T-cell (primary cell): ENCODE measurements around the gene DUSP10. TPM values are rescaled to one million over a fixed set of nuclear protein-coding genes. Genes with fewer than 3 reads are reported as not detected.

Source experiments
- ATAC-seq, 4 experiments: fragments of 200-7000 bp in 3 of 4; fragments of 150-1000 bp in 1 of 4; cut with Tn5 transposase; replicated peaks in 1 of 4; 1 replicate in 3 of 4; 2 replicates in 1 of 4; pipeline ENCODE4 v1.10.0; 2021; ENCODE audit warnings: moderate library complexity in 3 of 4, mild to moderate bottlenecking in 2 of 4, moderate number of reproducible peaks in 1 of 4
- CTCF ChIA-PET, 2 donors: fragments of 300-600 bp; sonication (Branson Sonifier 250); formaldehyde crosslinking; loops; one replicate each; lab custom pipeline; 2022; ENCODE audit warnings: antibody characterized with exemption in 2 of 2; lab: Charles Lee
- POLR2A ChIA-PET, 2 donors: fragments of 300-600 bp; sonication (Branson Sonifier 250); formaldehyde crosslinking; loops; one replicate each; lab custom pipeline; 2022; ENCODE audit warnings: antibody characterized with exemption in 2 of 2; lab: Charles Lee
- DNase-seq, 35 experiments: peaks; one replicate each; pipeline versions ENCODE4 v3.0.0 to v3.0.0-alpha.2; 2013 to 2023
- H3K27ac ChIP-seq: one replicate; pipeline ENCODE4 v1.5.1; 2013; ENCODE audit warnings: low read length
- H3K27me3 ChIP-seq, 2 experiments: replicated peaks in 1 of 2; 1 replicate in 1 of 2; 2 replicates in 1 of 2; pipeline versions ENCODE4 v1.6.1 to v1.7.0; 2013; ENCODE audit warnings: low read length in 1 of 2, mixed read lengths in 1 of 2; ENCODE audit not compliant: control insufficient read depth in 2 of 2, insufficient read depth in 2 of 2; ENCODE audit errors: extremely low read depth in 1 of 2
- H3K36me3 ChIP-seq, 2 donors: 1 replicate in 1 of 2; 2 replicates in 1 of 2; pipeline versions ENCODE4 v1.6.1 to v1.7.0; 2013; ENCODE audit warnings: low read length in 1 of 2; ENCODE audit not compliant: control insufficient read depth in 2 of 2, insufficient read depth in 1 of 2; ENCODE audit errors: extremely low read depth in 1 of 2
- H3K4me1 ChIP-seq, 2 experiments: 1 replicate in 1 of 2; 2 replicates in 1 of 2; pipeline versions ENCODE4 v1.6.1 to v1.7.0; 2013; ENCODE audit warnings: low read length in 2 of 2, mixed read lengths in 1 of 2; ENCODE audit not compliant: insufficient read depth in 2 of 2, control insufficient read depth in 1 of 2; ENCODE audit errors: extremely low read depth in 1 of 2
- H3K4me3 ChIP-seq, 2 donors: 1 replicate in 1 of 2; 2 replicates in 1 of 2; pipeline versions ENCODE4 v1.5.1 to v1.7.0; 2013; ENCODE audit warnings: mild to moderate bottlenecking in 2 of 2, low read length in 1 of 2, moderate library complexity in 1 of 2; ENCODE audit not compliant: control insufficient read depth in 1 of 2; ENCODE audit errors: extremely low read depth in 1 of 2
- H3K9me3 ChIP-seq: 2 replicates; pipeline ENCODE4 v1.7.0; 2013
- H3K27ac Mint-ChIP-seq, 2 donors: one replicate each; pipeline ENCODE4 v1.8.0; 2020 to 2021; ENCODE audit warnings: mild to moderate bottlenecking in 2 of 2, mixed read lengths in 2 of 2
- H3K27me3 Mint-ChIP-seq, 2 donors: one replicate each; pipeline ENCODE4 v1.8.0; 2021 to 2022; ENCODE audit warnings: mixed read lengths in 2 of 2
- H3K36me3 Mint-ChIP-seq: one replicate; pipeline ENCODE4 v1.8.0; 2021; ENCODE audit warnings: mixed read lengths
- H3K4me1 Mint-ChIP-seq, 3 donors: one replicate each; pipeline ENCODE4 v1.8.0; 2020 to 2022; ENCODE audit warnings: mixed read lengths in 3 of 3, mild to moderate bottlenecking in 1 of 3
- H3K4me3 Mint-ChIP-seq, 3 donors: one replicate each; pipeline ENCODE4 v1.8.0; 2020 to 2022; ENCODE audit warnings: mild to moderate bottlenecking in 3 of 3, mixed read lengths in 3 of 3, moderate library complexity in 3 of 3
- H3K9me3 Mint-ChIP-seq, 3 donors: one replicate each; pipeline ENCODE4 v1.8.0; 2020 to 2022; ENCODE audit warnings: mixed read lengths in 3 of 3
- whole genome bisulfite sequencing: methylation state at CpG from one replicate; pipeline ENCODE4 v1.1.5; 2013; ENCODE audit warnings: missing lambda C conversion rate; ENCODE audit not compliant: insufficient coverage; 5-methylcytosine and 5-hydroxymethylcytosine counted together
- total RNA-seq, 35 experiments: library from RNA in 6 of 35; stranded (reverse) in 6 of 35; fragments of 120-200 nt in 1 of 35; gene quantifications; one replicate each; pipeline versions ENCODE4 v1.2.1 to v1.2.4 and lab custom pipeline; 2013 to 2026

The DUSP10 gene
- total RNA-seq, 5 donors from 2014 or later (not counting 1 experiment from before 2014, with no cell fraction given) = 5.2 to 64.2 (median 6.0) TPM

GRCh38 chr1:221655766-221656305 lies 86.1 kb downstream of the DUSP10 start:
- ATAC-seq (no peak), DNase-seq (no peak)
- Histone ChIP-seq H3K9me3 (no peaks in the 10 kb centered on the region), H3K27me3 (no peaks in the 10 kb centered on the region), H3K4me1 (no peaks in the 10 kb centered on the region), H3K36me3 (no peaks in the 10 kb centered on the region), H3K4me3 (no peak overlapping the region), H3K27ac (no peak overlapping the region)
- 86% methylated on average over 4 of the region's 8 CpGs for WGBS
- H3K27ac Mint-ChIP-seq = no peak overlapping the region
- H3K36me3 Mint-ChIP-seq = no peaks in the 10 kb centered on the region
- no peak overlapping the region for H3K4me3 Mint-ChIP-seq
- CTCF ChIA-PET = no interaction called here
- H3K4me1 Mint-ChIP-seq = no peaks in the 10 kb centered on the region
- no peaks in the 10 kb centered on the region for H3K27me3 Mint-ChIP-seq
- POLR2A ChIA-PET = no interaction called here
- H3K9me3 Mint-ChIP-seq = peaks cover 0 to 3% (median 0%) of the 10 kb centered on the region in 3 donors
